ENCODE data around the gene DGKH.

GRCh38 chr13:42107421-42107820, 59.0 kb downstream of the DGKH start:
- TF ChIP-seq EZH2 (IDR thresholded peaks at IDR 0.05; ENCODE audit: borderline replicate concordance, low read length) (no peak), CTCF (conservative IDR thresholded peaks at IDR 0.05 in 1 of 2, IDR thresholded peaks at IDR 0.05 in 1 of 2; ENCODE audit: extremely low read depth in 1 of 2, insufficient read depth in 1 of 2, low read depth in 1 of 2, low read length in 2 of 2) (no peak)
